Measurements from ENCODE around the gene KCNG2. TPM values are rescaled to one million over a fixed set of nuclear protein-coding genes. Genes with fewer than 3 reads are reported as not detected.

KCNG2 gene
- total RNA-seq, 4 donors from 2014 or later, result 0.55 TPM; not detected in 3

GRCh38 chr18:79921984-79922965, 124.5 kb downstream of the KCNG2 start:
- Histone ChIP-seq H3K4me3 (no peak overlapping the region), H3K4me1 (peaks cover 30 to 34% of the 10 kb centered on the region in 2 donors), H3K9me3 (no peaks in the 10 kb centered on the region), H3K36me3 (peaks cover 0 to 8% of the 10 kb centered on the region in 2 donors), H3K27ac (peak overlapping the region in 2 of 4 donors; percentile 0 to 10), H3K27me3 (no peaks in the 10 kb centered on the region)
- in situ Hi-C loops (cut with MboI; ENCODE audit: low sequenced_read_pairs in 4 of 4) (no loop called here), intact Hi-C loops (cut with DNase I; ENCODE audit: low total_unique reads) (loop anchor here (10.0 kb wide), 1 partner anchor 197 kb away; no protein-coding TSS in a partner anchor)
- peak in 1 of 2 donors; percentile 6 for DNase-seq
- no peak for TF ChIP-seq POLR2A (IDR thresholded peaks at IDR 0.05)
- TF ChIP-seq, protein P1, sequence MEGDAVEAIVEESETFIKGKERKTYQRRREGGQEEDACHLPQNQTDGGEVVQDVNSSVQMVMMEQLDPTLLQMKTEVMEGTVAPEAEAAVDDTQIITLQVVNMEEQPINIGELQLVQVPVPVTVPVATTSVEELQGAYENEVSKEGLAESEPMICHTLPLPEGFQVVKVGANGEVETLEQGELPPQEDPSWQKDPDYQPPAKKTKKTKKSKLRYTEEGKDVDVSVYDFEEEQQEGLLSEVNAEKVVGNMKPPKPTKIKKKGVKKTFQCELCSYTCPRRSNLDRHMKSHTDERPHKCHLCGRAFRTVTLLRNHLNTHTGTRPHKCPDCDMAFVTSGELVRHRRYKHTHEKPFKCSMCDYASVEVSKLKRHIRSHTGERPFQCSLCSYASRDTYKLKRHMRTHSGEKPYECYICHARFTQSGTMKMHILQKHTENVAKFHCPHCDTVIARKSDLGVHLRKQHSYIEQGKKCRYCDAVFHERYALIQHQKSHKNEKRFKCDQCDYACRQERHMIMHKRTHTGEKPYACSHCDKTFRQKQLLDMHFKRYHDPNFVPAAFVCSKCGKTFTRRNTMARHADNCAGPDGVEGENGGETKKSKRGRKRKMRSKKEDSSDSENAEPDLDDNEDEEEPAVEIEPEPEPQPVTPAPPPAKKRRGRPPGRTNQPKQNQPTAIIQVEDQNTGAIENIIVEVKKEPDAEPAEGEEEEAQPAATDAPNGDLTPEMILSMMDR (IDR thresholded peaks at IDR 0.05 in 4 of 5, conservative IDR thresholded peaks at IDR 0.05 in 1 of 5), result no peak
- ATAC-seq, result no peak

DNA sequence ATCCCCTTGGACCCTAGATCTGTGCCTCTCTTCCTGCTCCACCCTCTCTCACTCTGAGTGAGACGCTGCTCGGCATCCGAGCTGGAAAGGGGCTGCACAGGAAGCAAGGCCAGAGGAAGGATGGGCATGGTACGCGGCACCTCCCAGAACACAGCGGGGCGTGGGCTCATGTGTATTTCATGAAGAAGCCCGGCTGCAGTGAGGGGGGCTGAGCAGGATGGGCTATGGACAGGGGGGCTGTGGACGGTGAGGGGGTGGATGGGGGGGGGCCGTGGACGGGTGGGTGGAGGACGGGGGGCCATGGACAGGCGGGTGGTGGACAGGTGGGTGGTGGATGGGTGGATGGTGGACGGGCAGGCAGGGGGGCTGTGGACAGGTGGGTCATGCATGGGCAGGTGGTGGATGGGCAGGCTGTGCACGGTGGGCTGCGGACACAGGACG, 125.3 kb downstream of the KCNG2 start:
- TF ChIP-seq POLR2A (IDR thresholded peaks at IDR 0.05), result no peak
- TF ChIP-seq, protein P1 (IDR thresholded peaks at IDR 0.05 in 4 of 5, conservative IDR thresholded peaks at IDR 0.05 in 1 of 5), result no peak
- Histone ChIP-seq H3K27ac (peak overlapping the region in 1 of 4 donors; percentile 92), H3K36me3 (peaks cover 0 to 7% of the 10 kb centered on the region in 2 donors), H3K27me3 (no peaks in the 10 kb centered on the region), H3K4me1 (peaks cover 37 to 42% of the 10 kb centered on the region in 2 donors), H3K9me3 (no peaks in the 10 kb centered on the region), H3K4me3 (no peak overlapping the region)
- in situ Hi-C loops (cut with MboI; ENCODE audit: low sequenced_read_pairs in 4 of 4) (no loop called here), intact Hi-C loops (cut with DNase I; ENCODE audit: low total_unique reads) (loop anchor here (10.0 kb wide), 1 partner anchor 198 kb away; no protein-coding TSS in a partner anchor)
- ATAC-seq (no peak), DNase-seq (peak; percentile 2 to 10)

DNA sequence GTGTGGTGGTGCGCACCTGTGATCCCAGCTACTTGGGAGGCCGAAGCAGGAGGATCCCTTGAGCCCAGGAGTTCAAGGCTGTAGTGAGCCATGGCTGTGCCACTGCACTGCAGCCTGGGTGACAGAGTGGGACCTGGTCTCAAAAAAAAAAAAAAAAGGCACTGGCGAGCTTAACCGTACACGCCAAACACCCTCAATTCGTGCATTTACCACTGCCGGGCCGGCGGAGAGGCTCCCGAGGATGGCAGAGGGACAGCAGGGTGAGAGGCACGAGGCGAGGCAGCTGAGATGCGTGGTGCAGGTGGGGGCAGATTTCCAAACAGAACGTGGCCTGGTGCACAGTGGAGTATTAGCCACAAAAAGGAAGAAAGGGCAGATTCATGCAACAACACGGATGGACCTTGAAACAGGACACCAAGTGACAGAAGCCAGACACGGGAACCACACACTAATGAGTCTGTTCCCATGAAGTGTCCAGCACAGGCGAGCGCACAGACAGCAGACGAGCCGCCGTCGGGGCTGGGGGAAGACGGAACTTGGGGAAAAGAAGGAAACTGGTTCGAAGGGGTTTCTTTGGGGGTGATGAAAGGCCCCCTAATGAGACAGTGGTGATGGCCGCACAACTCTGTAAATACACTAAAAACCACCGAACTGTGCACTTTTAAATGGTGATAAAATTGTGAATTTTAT, 126.3 kb downstream of the KCNG2 start:
- H3K36me3 ChIP-seq, result peaks cover 0 to 12% of the 10 kb centered on the region in 2 donors
- peak overlapping the region; percentile 84 to 92 (median 86) for H3K27ac ChIP-seq
- no peaks in the 10 kb centered on the region for H3K9me3 ChIP-seq
- no peaks in the 10 kb centered on the region for H3K27me3 ChIP-seq
- DNase-seq (peak; percentile 13 to 24), ATAC-seq (peak in 1 of 2 donors; percentile 42)
- in situ Hi-C loops (cut with MboI; ENCODE audit: low sequenced_read_pairs in 4 of 4), result no loop called here
- H3K4me3 ChIP-seq, result no peak overlapping the region
- peaks cover 37 to 49% of the 10 kb centered on the region in 2 donors for H3K4me1 ChIP-seq
- intact Hi-C loops (cut with DNase I; ENCODE audit: low total_unique reads), result loop anchor here (10.0 kb wide), 1 partner anchor 199 kb away; no protein-coding TSS in a partner anchor
- TF ChIP-seq, protein P1 (IDR thresholded peaks at IDR 0.05 in 4 of 5, conservative IDR thresholded peaks at IDR 0.05 in 1 of 5), result no peak
- no peak for TF ChIP-seq POLR2A (IDR thresholded peaks at IDR 0.05)

GRCh38 chr18:79924814-79925731, 127.3 kb downstream of the KCNG2 start:
- no peaks in the 10 kb centered on the region for H3K27me3 ChIP-seq
- intact Hi-C loops (cut with DNase I; ENCODE audit: low total_unique reads), result loop anchor here (1.0 to 10.0 kb wide), 2 partner anchors 23 to 200 kb away; no protein-coding TSS in a partner anchor
- peaks cover 37 to 49% of the 10 kb centered on the region in 2 donors for H3K4me1 ChIP-seq
- in situ Hi-C loops (cut with MboI; ENCODE audit: low sequenced_read_pairs in 4 of 4), result no loop called here
- peak overlapping the region in 2 of 4 donors; percentile 33 to 37 for H3K4me3 ChIP-seq
- peak; percentile 87 to 91 for ATAC-seq
- H3K9me3 ChIP-seq, result peaks cover 0 to 7% (median 0%) of the 10 kb centered on the region in 3 donors
- TF ChIP-seq POLR2A (IDR thresholded peaks at IDR 0.05), result peak in 1 of 2 donors; percentile 23
- TF ChIP-seq, protein P1 (IDR thresholded peaks at IDR 0.05 in 4 of 5, conservative IDR thresholded peaks at IDR 0.05 in 1 of 5), result peak; percentile 12 to 36 (median 27)
- H3K27ac ChIP-seq, result peak overlapping the region; percentile 84 to 92 (median 86)
- peak; percentile 80 to 87 for DNase-seq
- peaks cover 0 to 21% of the 10 kb centered on the region in 2 donors for H3K36me3 ChIP-seq
